ENCODE results near the gene TMA7.

DNA sequence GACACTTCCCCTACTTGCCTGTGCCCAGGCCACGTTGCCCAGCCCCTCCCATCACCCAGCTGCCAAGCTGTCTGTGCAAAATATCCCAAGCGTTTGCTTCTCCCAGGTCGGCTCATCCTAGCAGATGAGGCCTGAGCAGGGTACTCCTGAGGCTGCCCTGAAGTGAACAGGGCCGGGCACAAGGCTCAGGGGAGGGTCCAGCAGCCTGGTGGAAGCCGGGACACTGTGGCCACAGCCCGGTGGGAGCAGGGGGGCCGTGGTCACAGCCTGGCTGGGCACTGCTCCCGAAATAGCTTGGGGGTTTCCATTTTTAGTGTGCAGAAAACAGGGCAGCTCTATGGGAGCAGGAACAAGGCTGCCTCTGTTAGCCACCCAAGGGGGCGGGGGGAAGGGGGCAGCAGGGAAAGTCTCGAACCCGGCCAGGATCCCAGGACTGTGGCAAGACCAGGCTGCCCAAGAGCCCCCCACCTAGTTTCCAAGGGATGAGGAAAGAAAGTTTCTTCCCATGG is 13.6 kb upstream of the TMA7 start:
- TF ChIP-seq, protein P1, sequence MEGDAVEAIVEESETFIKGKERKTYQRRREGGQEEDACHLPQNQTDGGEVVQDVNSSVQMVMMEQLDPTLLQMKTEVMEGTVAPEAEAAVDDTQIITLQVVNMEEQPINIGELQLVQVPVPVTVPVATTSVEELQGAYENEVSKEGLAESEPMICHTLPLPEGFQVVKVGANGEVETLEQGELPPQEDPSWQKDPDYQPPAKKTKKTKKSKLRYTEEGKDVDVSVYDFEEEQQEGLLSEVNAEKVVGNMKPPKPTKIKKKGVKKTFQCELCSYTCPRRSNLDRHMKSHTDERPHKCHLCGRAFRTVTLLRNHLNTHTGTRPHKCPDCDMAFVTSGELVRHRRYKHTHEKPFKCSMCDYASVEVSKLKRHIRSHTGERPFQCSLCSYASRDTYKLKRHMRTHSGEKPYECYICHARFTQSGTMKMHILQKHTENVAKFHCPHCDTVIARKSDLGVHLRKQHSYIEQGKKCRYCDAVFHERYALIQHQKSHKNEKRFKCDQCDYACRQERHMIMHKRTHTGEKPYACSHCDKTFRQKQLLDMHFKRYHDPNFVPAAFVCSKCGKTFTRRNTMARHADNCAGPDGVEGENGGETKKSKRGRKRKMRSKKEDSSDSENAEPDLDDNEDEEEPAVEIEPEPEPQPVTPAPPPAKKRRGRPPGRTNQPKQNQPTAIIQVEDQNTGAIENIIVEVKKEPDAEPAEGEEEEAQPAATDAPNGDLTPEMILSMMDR (IDR thresholded peaks at IDR 0.05), result no peak
- TF ChIP-seq POLR2AphosphoS5 (IDR thresholded peaks at IDR 0.05) (no peak), POLR2A (IDR thresholded peaks at IDR 0.05) (no peak)

Measured in breast epithelium (tissue), 3 donors.